Upper lobe of right lung (tissue), 1 donor: Measurements from ENCODE around the gene SMYD1. TPM values are rescaled to one million over a fixed set of nuclear protein-coding genes. Genes with fewer than 3 reads are reported as not detected.

ENCODE experiments used
- ATAC-seq: fragments of 200-7000 bp; cut with Tn5 transposase; one replicate; pipeline ENCODE4 v1.9.1; 2020; ENCODE audit warnings: mild to moderate bottlenecking, moderate library complexity
- DNase-seq: peaks from one replicate; pipeline ENCODE4 v3.0.0-alpha.2; 2020
- H3K27ac ChIP-seq: fragments of 200-600 bp; one replicate; pipeline ENCODE4 v1.8.0; 2022
- H3K27me3 ChIP-seq: fragments of 200-600 bp; one replicate; pipeline ENCODE4 v1.8.0; 2022; ENCODE audit warnings: mild to moderate bottlenecking
- H3K36me3 ChIP-seq: fragments of 200-600 bp; one replicate; pipeline ENCODE4 v1.8.0; 2022
- H3K4me1 ChIP-seq: fragments of 200-600 bp; one replicate; pipeline ENCODE4 v1.8.0; 2022
- H3K4me3 ChIP-seq: fragments of 200-600 bp; one replicate; pipeline ENCODE4 v1.8.0; 2022; ENCODE audit warnings: mild to moderate bottlenecking
- H3K9me3 ChIP-seq: fragments of 200-600 bp; one replicate; pipeline ENCODE4 v1.8.0; 2022
- CTCF ChIP-seq: fragments of 200-600 bp; IDR thresholded peaks from one replicate; pipeline ENCODE4 v1.8.0; 2022; ENCODE audit warnings: antibody characterized with exemption
- intact Hi-C: fragments of 100-400 bp; cut with DNase I; formaldehyde crosslinking; loops from one replicate; pipeline ENCODE4 v1.11.0; 2022
- total RNA-seq: library from RNA; stranded (reverse); fragmentation: NEBNext Ultra II Directional; extraction: Animal tissue kit (Norgen Biotek cat#: 25700); gene quantifications from one replicate; pipeline ENCODE4 v1.2.1, GENCODE V29; 2021
- donor health status: DM: no; HTN: yes; CAD: no; lungs with severe emphysema.

The SMYD1 gene
- total RNA-seq, 1 donor from 2014 or later, result not detected

- H3K27me3 ChIP-seq, result no peaks in the 10 kb centered on the region
- intact Hi-C loops, result no loop called here
- H3K27ac ChIP-seq, result no peak overlapping the region
- no peak for TF ChIP-seq CTCF
- no peak for DNase-seq
- H3K4me1 ChIP-seq, result peaks cover 13% of the 10 kb centered on the region
- no peaks in the 10 kb centered on the region for H3K9me3 ChIP-seq
- no peak for ATAC-seq
- no peaks in the 10 kb centered on the region for H3K36me3 ChIP-seq
- no peak overlapping the region for H3K4me3 ChIP-seq
Measured at GRCh38 chr2:88058191-88058590, 9.4 kb upstream of the SMYD1 start.

- Histone ChIP-seq H3K4me1 (no peaks in the 10 kb centered on the region), H3K27ac (no peak overlapping the region)
- intact Hi-C loops, result loop anchor here (10.0 kb wide), 1 partner anchor 105 kb away; no protein-coding TSS in a partner anchor
Measured at GRCh38 chr2:88059979-88060906, 7.4 kb upstream of the SMYD1 start.

GRCh38 chr2:88060907-88061275, 6.7 kb upstream of the SMYD1 start:
- H3K9me3 ChIP-seq, result no peaks in the 10 kb centered on the region
- DNase-seq (no peak), ATAC-seq (no peak)
- no peaks in the 10 kb centered on the region for H3K36me3 ChIP-seq
- no peak overlapping the region for H3K27ac ChIP-seq
- no peak overlapping the region for H3K4me3 ChIP-seq
- no peaks in the 10 kb centered on the region for H3K27me3 ChIP-seq
- intact Hi-C loops, result loop anchor here (10.0 kb wide), 1 partner anchor 104 kb away; no protein-coding TSS in a partner anchor
- no peaks in the 10 kb centered on the region for H3K4me1 ChIP-seq
- TF ChIP-seq CTCF, result no peak

More at GRCh38 chr2:88059979-88060906, 7.4 kb upstream of the SMYD1 start:
- Histone ChIP-seq H3K4me3 (no peak overlapping the region), H3K36me3 (no peaks in the 10 kb centered on the region), H3K27me3 (no peaks in the 10 kb centered on the region), H3K9me3 (no peaks in the 10 kb centered on the region)
- peak; percentile 50 for ATAC-seq
- TF ChIP-seq CTCF, result peak; percentile 79
- DNase-seq, result no peak

GRCh38 chr2:88061295-88061694, 6.3 kb upstream of the SMYD1 start:
- no peak for ATAC-seq
- intact Hi-C loops, result loop anchor here (10.0 kb wide), 1 partner anchor 104 kb away; no protein-coding TSS in a partner anchor
- Histone ChIP-seq H3K4me3 (no peak overlapping the region), H3K36me3 (no peaks in the 10 kb centered on the region), H3K27me3 (no peaks in the 10 kb centered on the region), H3K27ac (no peak overlapping the region), H3K9me3 (no peaks in the 10 kb centered on the region), H3K4me1 (no peaks in the 10 kb centered on the region)
- DNase-seq, result no peak
- no peak for TF ChIP-seq CTCF

GRCh38 chr2:88066543-88066942, 1.1 kb upstream of the SMYD1 start:
- no peak for TF ChIP-seq CTCF
- Histone ChIP-seq H3K4me3 (no peak overlapping the region), H3K4me1 (no peaks in the 10 kb centered on the region), H3K9me3 (no peaks in the 10 kb centered on the region), H3K36me3 (no peaks in the 10 kb centered on the region), H3K27me3 (no peaks in the 10 kb centered on the region), H3K27ac (no peak overlapping the region)
- ATAC-seq (no peak), DNase-seq (no peak)
- intact Hi-C loops, result loop anchor here (10.0 kb wide), 1 partner anchor 98 kb away; no protein-coding TSS in a partner anchor
